ENCODE data around the gene EP400.
"Not testable (repeated sequence)": the region's sequence is repeated elsewhere in the genome, so short reads cannot be mapped to it uniquely, and the experiment has no call there.

Gene EP400

GRCh38 chr12:132021031-132021871 lies 71.5 kb downstream of the EP400 start:
- no peak for DNase-seq

- DNase-seq = no peak
Observed at GRCh38 chr12:132021965-132022364, 72.2 kb downstream of the EP400 start.

- DNase-seq = no peak
Observed at GRCh38 chr12:132023658-132024057, 73.9 kb downstream of the EP400 start.

GRCh38 chr12:132024758-132025157 lies 75.0 kb downstream of the EP400 start:
- DNase-seq = no peak

- no peak for DNase-seq
Observed at GRCh38 chr12:132025526-132025925, 75.8 kb downstream of the EP400 start.

GRCh38 chr12:132026061-132026795 lies 76.5 kb downstream of the EP400 start:
- DNase-seq = no peak

GRCh38 chr12:132026796-132027500 lies 77.2 kb downstream of the EP400 start:
- DNase-seq = no peak

- DNase-seq = no peak
Observed at GRCh38 chr12:132027636-132028035, 77.9 kb downstream of the EP400 start.

GRCh38 chr12:132028111-132028510 lies 78.4 kb downstream of the EP400 start:
- DNase-seq = no peak

GRCh38 chr12:132029503-132030300 lies 80.0 kb downstream of the EP400 start:
- no peak for DNase-seq

GRCh38 chr12:132030367-132031038 lies 80.8 kb downstream of the EP400 start:
- no peak for DNase-seq

- no peak for DNase-seq
Observed at GRCh38 chr12:132033627-132034026, 83.9 kb downstream of the EP400 start.

- DNase-seq = no peak
Observed at GRCh38 chr12:132036063-132036683, 86.4 kb downstream of the EP400 start.

- no peak for DNase-seq
Observed at GRCh38 chr12:132040906-132041606, 91.3 kb downstream of the EP400 start.

- DNase-seq = no peak
Observed at GRCh38 chr12:132043216-132043615, 93.5 kb downstream of the EP400 start.

GRCh38 chr12:132043770-132044467 lies 94.2 kb downstream of the EP400 start:
- no peak for DNase-seq

- no peak for DNase-seq
Observed at GRCh38 chr12:132044661-132045412, 95.1 kb downstream of the EP400 start.

- no peak for DNase-seq
Observed at GRCh38 chr12:132045751-132046150, 96.0 kb downstream of the EP400 start.

GRCh38 chr12:132046561-132046960 lies 96.8 kb downstream of the EP400 start:
- DNase-seq = no peak

- not testable (repeated sequence) for DNase-seq
Observed at GRCh38 chr12:132047630-132048029, 97.9 kb downstream of the EP400 start.
